ENCODE data around the gene ARL15.

- no peak for TF ChIP-seq CTCF (IDR thresholded peaks at IDR 0.05)
- no peak for TF ChIP-seq EP300 (IDR thresholded peaks at IDR 0.05)
- no peak for TF ChIP-seq POLR2AphosphoS5 (IDR thresholded peaks at IDR 0.05)
Measured at GRCh38 chr5:54159893-54160195, 150.5 kb downstream of the ARL15 start.

All from sigmoid colon (tissue), 4 donors.